ENCODE data around the gene ZFP2. TPM values are rescaled to one million over a fixed set of nuclear protein-coding genes. Genes with fewer than 3 reads are reported as not detected.
"Not testable (repeated sequence)": the region's sequence is repeated elsewhere in the genome, so short reads cannot be mapped to it uniquely, and the experiment has no call there.

The ZFP2 gene
- total and polyA plus RNA-seq, 2 experiments from 2014 or later, result 0.42 to 0.61 TPM

GRCh38 chr5:178883115-178883694 lies 12.5 kb upstream of the ZFP2 start:
- not testable (repeated sequence) for DNase-seq (ENCODE audit: low spot score); H3K4me3 Mint-ChIP-seq; H3K9me2 ChIP-seq (ENCODE audit: insufficient read depth); H2AFZ ChIP-seq; H3K27ac Mint-ChIP-seq; H3K4me3 ChIP-seq; H3F3A ChIP-seq (replicated peaks; ENCODE audit: low read depth); H3K27me3 ChIP-seq (ENCODE audit: insufficient read depth); H3K4me2 ChIP-seq; H3K79me2 ChIP-seq (replicated peaks; ENCODE audit: insufficient read depth); H3K4me1 ChIP-seq (ENCODE audit: insufficient read depth); H4K20me1 ChIP-seq (replicated peaks; ENCODE audit: insufficient read depth); H3K27ac ChIP-seq (ENCODE audit: low read depth); H3K27me3 Mint-ChIP-seq (ENCODE audit: insufficient read depth, low read depth, poor library complexity); H3K4me1 Mint-ChIP-seq; ATAC-seq
- peaks cover 48% of the 10 kb centered on the region for H3K36me3 ChIP-seq (ENCODE audit: insufficient read depth)
- peaks cover 92% of the 10 kb centered on the region for H3K9me3 Mint-ChIP-seq
- H3K36me3 Mint-ChIP-seq (ENCODE audit: low read depth), result peaks cover 97% of the 10 kb centered on the region

- no peaks in the 10 kb centered on the region for H3K4me1 ChIP-seq (ENCODE audit: insufficient read depth)
These were observed 11.8 kb upstream of the ZFP2 start for GRCh38 chr5:178883815-178884430.

More at GRCh38 chr5:178883815-178884430, 11.8 kb upstream of the ZFP2 start:
- no peaks in the 10 kb centered on the region for H3K27me3 Mint-ChIP-seq (ENCODE audit: insufficient read depth, low read depth, poor library complexity)
- H3K4me1 Mint-ChIP-seq, result no peaks in the 10 kb centered on the region
- Histone ChIP-seq H3K4me3 (no peak overlapping the region), H4K20me1 (replicated peaks; ENCODE audit: insufficient read depth) (no peaks in the 10 kb centered on the region), H2AFZ (no peak overlapping the region), H3K27ac (ENCODE audit: low read depth) (no peak overlapping the region), H3K9me2 (ENCODE audit: insufficient read depth) (no peaks in the 10 kb centered on the region), H3K27me3 (ENCODE audit: insufficient read depth) (no peaks in the 10 kb centered on the region), H3K79me2 (replicated peaks; ENCODE audit: insufficient read depth) (no peaks in the 10 kb centered on the region; the same call in 1 of the 2 replicates), H3K36me3 (ENCODE audit: insufficient read depth) (peaks cover 48% of the 10 kb centered on the region), H3F3A (replicated peaks; ENCODE audit: low read depth) (no peaks in the 10 kb centered on the region), H3K4me2 (no peak overlapping the region)
- peaks cover 96% of the 10 kb centered on the region for H3K36me3 Mint-ChIP-seq (ENCODE audit: low read depth)
- H3K27ac Mint-ChIP-seq, result no peak overlapping the region
- no peak for DNase-seq (ENCODE audit: low spot score)
- TF ChIP-seq, protein P1, sequence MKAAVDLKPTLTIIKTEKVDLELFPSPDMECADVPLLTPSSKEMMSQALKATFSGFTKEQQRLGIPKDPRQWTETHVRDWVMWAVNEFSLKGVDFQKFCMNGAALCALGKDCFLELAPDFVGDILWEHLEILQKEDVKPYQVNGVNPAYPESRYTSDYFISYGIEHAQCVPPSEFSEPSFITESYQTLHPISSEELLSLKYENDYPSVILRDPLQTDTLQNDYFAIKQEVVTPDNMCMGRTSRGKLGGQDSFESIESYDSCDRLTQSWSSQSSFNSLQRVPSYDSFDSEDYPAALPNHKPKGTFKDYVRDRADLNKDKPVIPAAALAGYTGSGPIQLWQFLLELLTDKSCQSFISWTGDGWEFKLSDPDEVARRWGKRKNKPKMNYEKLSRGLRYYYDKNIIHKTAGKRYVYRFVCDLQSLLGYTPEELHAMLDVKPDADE (IDR thresholded peaks at IDR 0.05), result no peak
- TF ChIP-seq EZH2phosphoT487 (IDR thresholded peaks at IDR 0.05; ENCODE audit: unreplicated experiment), result no peak
- no peak for TF ChIP-seq POLR2AphosphoS5 (IDR thresholded peaks at IDR 0.05; ENCODE audit: low read depth)
- TF ChIP-seq ZNF114 (CRISPR knock-in tag; IDR thresholded peaks at IDR 0.05), result no peak
- no peak for TF ChIP-seq STAT1 (IDR thresholded peaks at IDR 0.05; ENCODE audit: unreplicated experiment)
- no peak for TF ChIP-seq JUNB (IDR thresholded peaks at IDR 0.05; ENCODE audit: unreplicated experiment)
- TF ChIP-seq ZNF331 (CRISPR knock-in tag; IDR thresholded peaks at IDR 0.05; ENCODE audit: low read depth), result no peak
- no peak for TF ChIP-seq CREB1 (CRISPR knock-in tag; IDR thresholded peaks at IDR 0.05; ENCODE audit: low read depth)
- no peak for TF ChIP-seq CTCF (conservative IDR thresholded peaks at IDR 0.05; ENCODE audit: low read depth in 2 of 2)
- TF ChIP-seq ZNF462 (CRISPR knock-in tag; IDR thresholded peaks at IDR 0.05), result no peak
- H3K9me3 Mint-ChIP-seq, result peaks cover 90% of the 10 kb centered on the region
- no peak overlapping the region for H3K4me3 Mint-ChIP-seq
- ATAC-seq, result no peak

Measured in GM23338 (cell line).